Tibial nerve (tissue), 4 donors: ENCODE results near the gene MTX3. TPM values are rescaled to one million over a fixed set of nuclear protein-coding genes. Genes with fewer than 3 reads are reported as not detected.

Source experiments
- DNase-seq, 2 donors: peaks; one replicate each; pipeline ENCODE4 v3.0.0-alpha.2; 2019; ENCODE audit warnings: low spot score in 2 of 2
- H3K27ac ChIP-seq, 4 donors: fragments of 200-600 bp; sonication (generic) in 3 of 4; one replicate each; pipeline ENCODE4 v1.5.1; 2017 to 2019; ENCODE audit warnings: mild to moderate bottlenecking in 1 of 4
- H3K27me3 ChIP-seq, 2 donors: fragments of 200-600 bp; sonication (generic) in 1 of 2; one replicate each; pipeline versions ENCODE4 v1.5.1 to v1.6.0; 2017 to 2019
- H3K36me3 ChIP-seq, 3 donors: fragments of 200-600 bp; sonication (generic); one replicate each; pipeline ENCODE4 v1.5.1; 2018 to 2019
- H3K4me1 ChIP-seq, 4 donors: fragments of 200-600 bp; sonication (generic) in 3 of 4; one replicate each; pipeline ENCODE4 v1.5.1; 2017 to 2019
- H3K4me3 ChIP-seq, 4 donors: fragments of 200-600 bp; sonication (generic) in 3 of 4; one replicate each; pipeline ENCODE4 v1.5.1; 2017 to 2019; ENCODE audit warnings: mild to moderate bottlenecking in 1 of 4, moderate library complexity in 1 of 4
- H3K9me3 ChIP-seq, 4 donors: fragments of 200-600 bp; sonication (generic) in 3 of 4; one replicate each; pipeline ENCODE4 v1.5.1; 2017 to 2019
- CTCF ChIP-seq, 5 experiments: fragments of 200-600 bp in 3 of 5; fragments of 450-650 bp in 2 of 5; sonication (generic) in 3 of 5; IDR thresholded peaks; one replicate each; pipeline ENCODE4 v1.5.1; 2016 to 2019; ENCODE audit warnings: antibody characterized with exemption in 5 of 5, mild to moderate bottlenecking in 3 of 5, moderate library complexity in 2 of 5
- EP300 ChIP-seq, 2 donors: sonication (generic); formaldehyde crosslinking; IDR thresholded peaks; one replicate each; pipeline ENCODE4 v1.6.1; 2017; ENCODE audit warnings: antibody characterized with exemption in 2 of 2, mild to moderate bottlenecking in 1 of 2
- POLR2A ChIP-seq, 2 donors: fragments of 450-650 bp; IDR thresholded peaks; one replicate each; pipeline ENCODE4 v1.6.1; 2017; ENCODE audit warnings: antibody characterized with exemption in 2 of 2, mild to moderate bottlenecking in 2 of 2, moderate library complexity in 2 of 2
- WGBS, 2 donors: methylation state at CpG; one replicate each; pipeline ENCODE4 v1.1.5; 2018; 5-methylcytosine and 5-hydroxymethylcytosine counted together
- total RNA-seq, 4 donors: library from RNA; depleted of rRNA; stranded (reverse); fragments of >200 nt; gene quantifications; one replicate each; pipeline ENCODE4 v1.1.0, GENCODE V29; 2016

Gene MTX3
- total RNA-seq, 4 donors from 2014 or later, result 12.0 to 20.1 (median 18.4) TPM

GRCh38 chr5:79959407-79959806, 31.7 kb downstream of the MTX3 start:
- Histone ChIP-seq H3K9me3 (no peaks in the 10 kb centered on the region), H3K4me1 (peaks cover 0 to 8% (median 0%) of the 10 kb centered on the region in 4 donors), H3K36me3 (no peaks in the 10 kb centered on the region), H3K27ac (no peak overlapping the region), H3K4me3 (no peak overlapping the region), H3K27me3 (no peaks in the 10 kb centered on the region)
- TF ChIP-seq EP300 (IDR thresholded peaks at IDR 0.05), result no peak
- no peak for TF ChIP-seq CTCF (IDR thresholded peaks at IDR 0.05)
- no peak for TF ChIP-seq POLR2A (IDR thresholded peaks at IDR 0.05)
- DNase-seq, result no peak
- 80 to 83% methylated on average over 8 of the region's 8 CpGs for WGBS, 2 donors

- H3K36me3 ChIP-seq, result no peaks in the 10 kb centered on the region
- no peaks in the 10 kb centered on the region for H3K27me3 ChIP-seq
- no peaks in the 10 kb centered on the region for H3K9me3 ChIP-seq
- no peak overlapping the region for H3K4me3 ChIP-seq
- 59 to 65% methylated on average over 6 of the region's 6 CpGs for WGBS, 2 donors
- no peak overlapping the region for H3K27ac ChIP-seq
- no peak for DNase-seq
- no peaks in the 10 kb centered on the region for H3K4me1 ChIP-seq
- TF ChIP-seq EP300 (IDR thresholded peaks at IDR 0.05), result no peak
- TF ChIP-seq CTCF (IDR thresholded peaks at IDR 0.05), result no peak
- no peak for TF ChIP-seq POLR2A (IDR thresholded peaks at IDR 0.05)
Observed at GRCh38 chr5:79955941-79956670, 35.0 kb downstream of the MTX3 start.

DNA sequence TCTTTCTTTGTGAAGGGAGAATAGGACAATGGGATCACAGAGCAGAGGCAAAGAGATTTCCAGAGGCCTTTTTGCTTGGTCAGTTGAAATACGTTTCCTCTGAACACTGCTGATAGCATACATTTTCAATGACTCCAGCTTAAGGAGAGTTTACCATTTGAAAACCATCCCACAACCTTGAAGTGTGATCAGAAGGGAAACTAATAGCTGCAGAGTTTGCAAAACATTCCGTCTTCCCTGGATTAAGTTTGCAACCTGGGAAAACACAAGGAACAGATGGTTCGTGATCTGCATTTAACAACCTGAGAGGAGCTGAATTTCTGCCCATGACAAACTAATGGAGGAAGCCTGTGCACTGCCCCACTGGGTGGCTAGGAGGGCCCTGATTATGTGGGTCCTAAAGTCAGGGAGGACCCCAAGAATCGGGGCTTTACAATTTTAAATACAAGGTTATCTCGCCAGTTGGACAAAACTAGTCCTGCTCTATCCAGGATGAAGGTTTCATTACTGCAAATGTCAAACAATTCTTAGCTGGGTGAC, 35.6 kb downstream of the MTX3 start:
- TF ChIP-seq POLR2A (IDR thresholded peaks at IDR 0.05), result no peak
- DNase-seq, result no peak
- WGBS, 2 donors, result 70 to 77% methylated on average over 5 of the region's 5 CpGs
- Histone ChIP-seq H3K27me3 (no peaks in the 10 kb centered on the region), H3K36me3 (no peaks in the 10 kb centered on the region), H3K4me3 (no peak overlapping the region), H3K4me1 (no peaks in the 10 kb centered on the region), H3K27ac (no peak overlapping the region), H3K9me3 (no peaks in the 10 kb centered on the region)

DNA sequence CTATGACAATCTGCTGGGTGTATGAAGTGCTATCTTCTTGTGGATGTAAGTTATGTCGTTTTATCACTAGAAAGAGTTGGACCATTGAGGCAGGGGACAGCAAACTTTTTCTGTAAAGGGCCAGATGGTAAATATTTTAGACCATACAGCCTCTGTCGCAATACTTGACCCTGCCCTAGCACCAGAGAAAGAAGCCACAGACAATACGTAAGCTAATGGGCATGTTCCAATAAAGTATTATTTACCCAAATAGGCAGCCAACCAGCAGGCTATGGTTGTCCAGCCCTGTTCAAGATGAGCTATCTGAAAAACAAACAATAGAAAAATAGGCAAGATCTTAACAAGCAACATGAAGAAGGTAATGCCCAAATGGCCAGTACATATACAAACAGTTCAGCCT, 36.4 kb downstream of the MTX3 start:
- H3K4me1 ChIP-seq, result no peaks in the 10 kb centered on the region
- H3K27me3 ChIP-seq, result no peaks in the 10 kb centered on the region
- no peak overlapping the region for H3K4me3 ChIP-seq
- no peak for DNase-seq
- no peaks in the 10 kb centered on the region for H3K36me3 ChIP-seq
- no peaks in the 10 kb centered on the region for H3K9me3 ChIP-seq
- WGBS, 2 donors, result 80 to 83% methylated on average over 3 of the region's 3 CpGs
- H3K27ac ChIP-seq, result no peak overlapping the region
- TF ChIP-seq EP300 (IDR thresholded peaks at IDR 0.05) (no peak), CTCF (IDR thresholded peaks at IDR 0.05) (no peak), POLR2A (IDR thresholded peaks at IDR 0.05) (no peak)

- no peaks in the 10 kb centered on the region for H3K36me3 ChIP-seq
- H3K27me3 ChIP-seq, result no peaks in the 10 kb centered on the region
- no peak overlapping the region for H3K4me3 ChIP-seq
- H3K27ac ChIP-seq, result no peak overlapping the region
- H3K9me3 ChIP-seq, result no peaks in the 10 kb centered on the region
- DNase-seq, result no peak
- TF ChIP-seq EP300 (IDR thresholded peaks at IDR 0.05) (no peak), CTCF (IDR thresholded peaks at IDR 0.05) (no peak), POLR2A (IDR thresholded peaks at IDR 0.05) (no peak)
- H3K4me1 ChIP-seq, result no peaks in the 10 kb centered on the region
- 61 to 70% methylated on average over 3 of the region's 3 CpGs for WGBS, 2 donors
Observed at GRCh38 chr5:79947567-79947966, 43.5 kb downstream of the MTX3 start.
